ENCODE results near the gene GPC3. TPM values are rescaled to one million over a fixed set of nuclear protein-coding genes. Genes with fewer than 3 reads are reported as not detected.

Gene GPC3
- total RNA-seq, 4 donors from 2014 or later = 3.3 to 172 (median 21.2) TPM

GRCh38 chrX:133544115-133544514 is 441.3 kb downstream of the GPC3 start:
- TF ChIP-seq POLR2A (IDR thresholded peaks at IDR 0.05) (no peak), CTCF (IDR thresholded peaks at IDR 0.05) (no peak)
- H3K36me3 ChIP-seq = no peaks in the 10 kb centered on the region
- peak overlapping the region in 1 of 2 donors; percentile 54 for H3K27ac ChIP-seq
- H3K4me1 ChIP-seq = no peaks in the 10 kb centered on the region
- peak; percentile 31 to 46 for DNase-seq
- H3K4me3 ChIP-seq = no peak overlapping the region
- H3K9me3 ChIP-seq = no peaks in the 10 kb centered on the region
- intact Hi-C loops (cut with DNase I; ENCODE audit: low total_unique reads) = no loop called here
- no peaks in the 10 kb centered on the region for H3K27me3 ChIP-seq

GRCh38 chrX:133543654-133544053 is 441.7 kb downstream of the GPC3 start:
- H3K27ac ChIP-seq = peak overlapping the region in 1 of 2 donors; percentile 54
- H3K27me3 ChIP-seq = no peaks in the 10 kb centered on the region
- no peaks in the 10 kb centered on the region for H3K4me1 ChIP-seq
- no peak for DNase-seq
- TF ChIP-seq POLR2A (IDR thresholded peaks at IDR 0.05) (no peak), CTCF (IDR thresholded peaks at IDR 0.05) (no peak)
- no peaks in the 10 kb centered on the region for H3K36me3 ChIP-seq
- H3K4me3 ChIP-seq = no peak overlapping the region
- intact Hi-C loops (cut with DNase I; ENCODE audit: low total_unique reads) = no loop called here
- H3K9me3 ChIP-seq = no peaks in the 10 kb centered on the region

GRCh38 chrX:133542476-133542875 is 442.9 kb downstream of the GPC3 start:
- no peak for DNase-seq
- H3K4me1 ChIP-seq = no peaks in the 10 kb centered on the region
- no peak overlapping the region for H3K4me3 ChIP-seq

GRCh38 chrX:133541021-133541420 is 444.4 kb downstream of the GPC3 start:
- Histone ChIP-seq H3K36me3 (no peaks in the 10 kb centered on the region), H3K27me3 (no peaks in the 10 kb centered on the region), H3K27ac (peak overlapping the region in 1 of 2 donors; percentile 37), H3K4me3 (no peak overlapping the region), H3K4me1 (no peaks in the 10 kb centered on the region), H3K9me3 (no peaks in the 10 kb centered on the region)
- TF ChIP-seq CTCF (IDR thresholded peaks at IDR 0.05) (no peak), POLR2A (IDR thresholded peaks at IDR 0.05) (no peak)
- intact Hi-C loops (cut with DNase I; ENCODE audit: low total_unique reads) = no loop called here
- DNase-seq = no peak

More at GRCh38 chrX:133542476-133542875, 442.9 kb downstream of the GPC3 start:
- Histone ChIP-seq H3K27ac (peak overlapping the region in 1 of 2 donors; percentile 37), H3K36me3 (no peaks in the 10 kb centered on the region), H3K9me3 (no peaks in the 10 kb centered on the region), H3K27me3 (no peaks in the 10 kb centered on the region)
- no peak for TF ChIP-seq POLR2A (IDR thresholded peaks at IDR 0.05)
- no peak for TF ChIP-seq CTCF (IDR thresholded peaks at IDR 0.05)
- intact Hi-C loops (cut with DNase I; ENCODE audit: low total_unique reads) = no loop called here

GRCh38 chrX:133538148-133538547 is 447.2 kb downstream of the GPC3 start:
- DNase-seq = no peak

More at GRCh38 chrX:133538148-133538547, 447.2 kb downstream of the GPC3 start:
- Histone ChIP-seq H3K36me3 (no peaks in the 10 kb centered on the region), H3K4me1 (no peaks in the 10 kb centered on the region), H3K27ac (no peak overlapping the region), H3K27me3 (no peaks in the 10 kb centered on the region), H3K9me3 (no peaks in the 10 kb centered on the region), H3K4me3 (no peak overlapping the region)
- no peak for TF ChIP-seq POLR2A (IDR thresholded peaks at IDR 0.05)
- no peak for TF ChIP-seq CTCF (IDR thresholded peaks at IDR 0.05)
- intact Hi-C loops (cut with DNase I; ENCODE audit: low total_unique reads) = no loop called here
